T-helper 2 cell treated with Interferon-gamma antibody and Interleukin-4, amounts not matched to agents 100 ng/mL and 5 ng/mL, for 36 hours (primary cell): Measurements from ENCODE around the gene SLC6A11. TPM values are rescaled to one million over a fixed set of nuclear protein-coding genes. Genes with fewer than 3 reads are reported as not detected.

ENCODE experiments used
- intact Hi-C: fragments of 100-400 bp; cut with micrococcal nuclease; formaldehyde crosslinking; loops from one replicate; pipeline ENCODE4 v1.15.1; 2023
- total RNA-seq: library from RNA; stranded (reverse); gene quantifications from 2 replicates; pipeline ENCODE4 v1.2.3, GENCODE V29; 2022

SLC6A11 gene
- total RNA-seq, 1 donor from 2014 or later, result not detected

DNA sequence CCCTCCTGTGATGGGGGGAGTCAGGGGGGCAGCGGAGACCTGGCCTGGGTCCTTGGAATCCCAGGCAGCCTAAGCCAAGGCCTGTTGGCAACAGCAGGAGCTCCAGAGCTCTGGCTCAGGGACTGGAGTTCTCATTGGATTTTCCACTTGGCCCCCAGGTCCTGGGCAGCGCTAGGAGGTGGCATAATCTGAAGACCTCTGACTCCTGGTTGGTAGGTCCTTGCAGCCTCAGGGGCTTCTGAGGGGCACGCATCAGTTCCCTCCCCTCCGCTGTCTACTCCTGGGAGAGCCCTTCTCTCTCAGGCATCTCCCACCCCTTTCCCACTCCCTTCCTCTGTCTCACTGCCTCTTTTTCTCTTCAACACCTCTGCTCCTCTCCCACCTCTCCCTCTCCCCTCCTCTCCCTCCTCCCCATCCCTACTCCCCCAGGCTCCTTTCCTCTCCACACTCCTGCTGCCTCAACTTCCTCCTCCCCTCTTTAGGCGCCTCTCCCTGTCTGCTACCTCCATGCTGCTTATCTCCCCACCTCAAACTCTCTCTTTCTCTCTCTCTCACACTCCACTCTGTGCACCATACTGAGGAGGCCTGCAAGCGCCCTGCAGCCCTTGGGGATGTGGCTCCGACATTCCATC lies 135.4 kb downstream of the SLC6A11 start:
- intact Hi-C loops, result no loop called here

DNA sequence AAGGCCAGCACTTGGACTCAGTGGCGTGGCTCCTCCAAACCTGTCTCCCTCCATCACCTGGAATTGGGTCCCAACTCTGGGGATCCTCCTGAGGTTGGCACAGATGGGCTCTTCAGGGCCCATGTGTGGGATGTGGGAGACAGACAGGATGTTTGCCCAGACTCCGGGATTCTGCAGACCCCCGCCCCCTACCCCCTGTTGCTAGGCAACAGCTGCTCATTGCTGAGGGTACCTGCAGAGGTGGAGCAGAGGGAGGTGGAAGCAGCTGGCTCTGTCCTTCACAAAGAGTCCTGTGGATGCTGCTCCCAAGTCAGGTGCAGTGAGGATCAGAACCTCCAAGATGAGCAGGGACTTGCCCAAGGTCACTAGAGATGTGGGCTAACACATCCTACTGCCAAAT lies 136.5 kb downstream of the SLC6A11 start:
- intact Hi-C loops, result no loop called here

DNA sequence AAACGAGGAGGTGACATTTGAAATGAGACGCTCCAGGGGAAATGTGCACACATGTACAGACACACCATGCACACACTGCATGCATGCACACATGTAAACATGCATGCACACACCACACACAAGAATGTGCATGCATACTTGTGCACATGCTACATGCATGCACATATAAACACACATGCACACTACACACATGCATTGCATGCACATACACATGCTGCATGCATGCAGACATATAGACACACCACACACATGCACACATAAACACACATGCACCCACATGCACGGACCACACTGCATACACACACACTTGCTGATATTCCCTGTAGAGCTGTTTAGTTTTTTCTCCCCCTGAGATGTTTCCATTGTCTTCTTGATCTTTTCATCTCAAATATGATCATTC lies 138.7 kb downstream of the SLC6A11 start:
- intact Hi-C loops, result no loop called here

- intact Hi-C loops, result no loop called here
These were observed 139.9 kb downstream of the SLC6A11 start for GRCh38 chr3:10955711-10956453.

DNA sequence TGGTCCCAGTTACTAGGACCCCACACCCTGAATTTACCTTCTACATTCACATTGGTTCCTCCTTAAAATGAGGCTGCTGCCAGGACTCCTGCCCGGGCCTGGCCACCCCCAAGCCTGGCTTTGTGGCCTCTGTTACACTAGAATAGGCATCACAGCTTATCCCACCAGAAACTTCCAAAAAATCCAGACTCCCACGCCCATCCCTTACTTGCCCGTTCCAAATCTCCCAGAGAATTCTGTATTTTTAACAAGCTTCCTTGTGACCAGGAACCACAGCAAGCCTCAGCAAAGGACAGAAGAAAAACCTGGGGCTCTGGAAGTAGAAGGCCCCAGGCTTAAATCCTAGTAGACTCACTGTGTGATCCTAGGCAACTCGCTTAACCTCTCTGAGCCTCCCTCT lies 140.5 kb downstream of the SLC6A11 start:
- intact Hi-C loops, result no loop called here

- intact Hi-C loops, result no loop called here
These were observed 141.0 kb downstream of the SLC6A11 start for GRCh38 chr3:10956986-10957385.

DNA sequence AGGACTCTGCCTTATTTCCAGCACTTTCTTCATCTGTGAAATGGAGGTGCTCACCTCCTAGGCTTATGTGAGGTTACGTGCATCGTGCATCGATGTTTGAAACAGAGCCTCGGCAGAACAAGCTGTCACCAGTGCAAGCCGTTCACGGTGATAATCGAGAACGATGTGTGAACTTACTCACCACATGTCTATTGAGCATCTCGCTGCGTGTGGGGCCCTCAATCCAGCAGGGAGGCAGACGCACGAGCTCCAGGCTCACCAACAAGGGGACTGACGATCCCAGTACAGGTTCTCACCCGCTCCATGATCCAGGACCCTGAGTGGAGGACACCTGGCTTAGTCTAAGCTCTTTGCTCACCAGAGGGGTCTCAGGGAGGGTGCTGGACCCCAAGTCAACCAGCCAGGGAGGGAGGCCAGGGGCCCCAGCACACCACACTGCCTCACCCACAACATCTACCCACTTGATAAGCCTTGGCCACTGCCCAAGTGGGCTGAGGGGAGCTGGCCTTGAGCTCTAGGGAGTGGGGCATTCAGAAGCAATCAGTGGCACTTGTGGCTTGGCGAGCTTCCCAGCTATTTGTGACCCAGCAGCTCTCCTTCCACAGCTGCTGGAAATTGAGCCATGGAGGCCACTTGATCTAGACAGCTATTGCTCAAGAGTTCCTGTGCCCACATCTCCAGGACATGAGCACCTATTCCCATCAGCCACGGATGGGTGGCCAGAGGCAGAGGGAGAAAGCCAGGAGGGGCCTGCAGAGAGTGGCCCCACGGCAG lies 142.1 kb downstream of the SLC6A11 start:
- intact Hi-C loops, result no loop called here

GRCh38 chr3:10960255-10960654 lies 144.2 kb downstream of the SLC6A11 start:
- intact Hi-C loops, result no loop called here

DNA sequence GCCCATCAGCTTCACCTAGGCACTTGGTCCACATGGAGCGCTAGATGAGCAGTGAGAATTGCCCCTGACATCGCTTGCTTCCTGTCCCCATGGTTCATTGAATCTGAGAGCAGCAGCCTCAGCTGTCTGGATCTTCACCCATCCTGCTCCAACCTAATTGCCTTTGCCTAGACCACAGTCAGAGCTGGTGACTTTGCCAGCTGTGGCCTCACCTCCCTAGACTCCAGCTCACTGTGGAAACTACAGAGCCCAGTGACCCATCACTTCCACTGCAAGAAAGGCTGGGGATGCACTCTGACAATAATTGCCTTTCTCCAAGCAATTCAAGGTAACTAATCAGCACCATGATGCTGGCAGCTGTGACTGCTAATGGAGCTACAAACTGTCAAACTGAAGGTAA lies 145.9 kb downstream of the SLC6A11 start:
- intact Hi-C loops, result no loop called here

GRCh38 chr3:10962481-10963036 lies 146.5 kb downstream of the SLC6A11 start:
- intact Hi-C loops, result no loop called here

- intact Hi-C loops, result no loop called here
These were observed 148.6 kb downstream of the SLC6A11 start for GRCh38 chr3:10964537-10965167.

DNA sequence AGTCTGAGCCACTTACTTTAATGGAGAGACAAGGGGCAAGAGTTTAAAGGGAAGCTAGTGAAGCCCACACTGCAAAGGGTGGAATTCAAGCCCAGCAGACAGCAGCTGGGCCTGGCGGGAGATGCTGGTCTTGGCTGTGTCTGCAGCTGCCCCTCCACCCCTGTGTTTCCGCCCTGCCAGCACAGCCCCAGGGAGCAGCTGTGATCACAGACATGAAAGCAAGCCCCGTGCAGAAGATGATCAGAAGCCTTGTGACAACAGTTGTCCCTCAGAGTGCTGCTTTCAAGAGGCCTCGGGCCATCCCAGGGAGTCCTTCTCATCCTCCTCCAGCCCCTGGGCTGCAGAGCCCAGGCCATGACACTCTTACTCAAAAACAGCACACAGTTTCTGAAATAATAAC lies 152.4 kb downstream of the SLC6A11 start:
- intact Hi-C loops, result no loop called here

GRCh38 chr3:10970306-10970960 lies 154.4 kb downstream of the SLC6A11 start:
- intact Hi-C loops, result no loop called here

DNA sequence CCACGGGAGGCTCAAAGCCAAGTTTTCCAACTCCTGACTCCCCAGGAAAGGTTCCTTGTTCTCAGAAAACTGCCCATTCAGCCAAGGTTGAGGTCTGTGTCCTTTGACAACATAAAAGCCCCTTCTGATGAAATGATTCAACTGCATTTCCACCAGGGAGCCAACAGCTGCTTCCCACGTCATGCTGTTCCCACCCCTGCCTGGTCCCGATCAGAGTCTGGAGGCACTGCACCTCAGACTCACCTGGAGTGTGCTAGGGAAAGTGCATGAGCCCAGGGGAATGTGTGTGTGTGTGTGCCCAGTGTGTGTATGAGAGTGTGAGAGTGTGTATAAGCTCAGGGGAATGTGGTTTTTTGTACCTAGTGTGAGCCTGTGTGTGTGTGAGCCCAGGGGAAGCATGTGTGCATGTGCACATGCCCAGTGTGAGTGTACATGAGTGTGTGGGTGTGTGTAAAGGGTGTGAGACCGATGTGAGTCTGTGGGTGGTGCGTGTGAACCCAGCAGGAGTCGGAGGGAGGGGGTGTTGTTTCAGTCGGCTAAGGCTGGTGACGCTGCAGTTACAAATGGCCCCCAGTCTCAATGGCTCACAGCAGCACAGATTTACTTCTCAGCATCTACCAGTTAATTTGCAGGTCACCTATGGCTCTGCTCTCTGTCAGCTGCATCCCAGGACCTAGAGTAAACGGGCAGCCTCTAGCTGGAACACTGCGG lies 156.2 kb downstream of the SLC6A11 start:
- intact Hi-C loops, result no loop called here

- intact Hi-C loops, result no loop called here
These were observed 157.1 kb downstream of the SLC6A11 start for GRCh38 chr3:10973046-10973595.

- intact Hi-C loops, result no loop called here
These were observed 158.1 kb downstream of the SLC6A11 start for GRCh38 chr3:10974131-10974530.

GRCh38 chr3:10974746-10975375 lies 158.8 kb downstream of the SLC6A11 start:
- intact Hi-C loops, result no loop called here

DNA sequence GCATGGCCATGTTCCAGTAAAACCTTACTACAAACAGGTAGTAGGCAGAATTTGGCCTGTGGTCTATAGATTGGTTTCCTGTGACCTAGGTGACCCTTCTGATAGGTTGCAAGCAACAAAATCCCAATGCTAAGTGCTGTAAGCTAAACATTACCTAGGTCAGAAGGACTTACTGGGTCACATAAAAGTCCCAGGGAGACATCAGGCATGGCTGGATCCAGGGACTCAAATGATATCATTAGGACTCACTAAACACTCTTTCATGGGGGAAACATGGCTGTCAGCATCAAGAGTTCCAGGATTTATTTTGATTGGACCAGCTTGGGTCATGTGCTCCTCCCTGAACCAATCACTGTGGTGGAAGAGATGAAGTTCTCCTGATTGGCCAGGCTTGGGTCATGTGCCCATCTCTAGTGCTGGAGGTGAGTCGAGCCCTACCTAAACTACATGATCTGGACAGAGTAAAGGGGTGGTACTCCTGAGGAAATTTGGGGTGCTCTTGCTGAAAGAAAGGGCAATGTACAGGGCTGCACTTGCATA lies 159.7 kb downstream of the SLC6A11 start:
- intact Hi-C loops, result no loop called here

DNA sequence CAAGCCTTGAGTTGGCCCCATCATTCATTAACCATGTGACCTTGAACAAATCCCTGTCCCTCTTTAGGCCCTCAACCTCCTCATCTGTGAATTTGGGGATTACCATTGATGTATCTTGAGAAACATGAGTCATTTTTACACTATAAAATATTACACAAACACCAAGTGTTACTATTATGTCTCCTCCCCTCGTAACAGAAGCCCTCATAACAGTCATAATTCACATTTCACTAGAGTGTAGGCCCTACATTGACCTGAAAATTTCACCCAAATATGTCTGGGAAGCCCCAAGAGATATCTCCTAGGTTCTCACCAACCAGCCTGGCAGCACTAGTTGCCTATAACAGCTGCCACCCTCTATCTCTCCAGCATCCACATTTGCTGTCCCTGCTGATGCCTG lies 160.7 kb downstream of the SLC6A11 start:
- intact Hi-C loops, result no loop called here
